Tibial nerve (tissue), 4 donors: Measurements from ENCODE around the gene FSD2.

ENCODE experiments used
- EP300 ChIP-seq, 2 donors: sonication (generic); formaldehyde crosslinking; IDR thresholded peaks; one replicate each; pipeline ENCODE4 v1.6.1; 2017; ENCODE audit warnings: antibody characterized with exemption in 2 of 2, mild to moderate bottlenecking in 1 of 2
- TF ChIP-seq, protein P1 (sequence below), 5 experiments: fragments of 200-600 bp in 3 of 5; fragments of 450-650 bp in 2 of 5; sonication (generic) in 3 of 5; IDR thresholded peaks; one replicate each; pipeline ENCODE4 v1.5.1; 2016 to 2019; ENCODE audit warnings: antibody characterized with exemption in 5 of 5, mild to moderate bottlenecking in 3 of 5, moderate library complexity in 2 of 5

DNA sequence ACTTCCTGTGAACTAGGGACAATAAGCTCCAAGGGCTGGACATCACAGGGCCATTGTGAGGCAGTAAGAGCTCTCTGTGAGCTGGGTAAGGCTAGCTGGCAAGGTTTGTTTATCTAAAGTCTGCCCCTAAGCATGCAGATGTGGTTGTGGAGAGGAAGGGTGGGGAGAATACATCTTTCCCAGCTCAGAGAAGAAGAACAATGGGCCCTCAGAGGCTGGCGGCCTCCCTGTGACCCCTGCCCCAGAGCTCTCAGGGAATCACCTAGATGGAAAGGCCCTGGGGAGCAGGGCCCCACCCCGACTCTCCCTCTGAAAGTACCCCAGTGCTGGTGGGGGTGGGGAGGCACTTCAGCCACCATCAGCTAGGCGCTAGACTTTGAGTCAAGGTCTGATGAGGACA is 91.9 kb downstream of the FSD2 start:
- TF ChIP-seq, protein P1, sequence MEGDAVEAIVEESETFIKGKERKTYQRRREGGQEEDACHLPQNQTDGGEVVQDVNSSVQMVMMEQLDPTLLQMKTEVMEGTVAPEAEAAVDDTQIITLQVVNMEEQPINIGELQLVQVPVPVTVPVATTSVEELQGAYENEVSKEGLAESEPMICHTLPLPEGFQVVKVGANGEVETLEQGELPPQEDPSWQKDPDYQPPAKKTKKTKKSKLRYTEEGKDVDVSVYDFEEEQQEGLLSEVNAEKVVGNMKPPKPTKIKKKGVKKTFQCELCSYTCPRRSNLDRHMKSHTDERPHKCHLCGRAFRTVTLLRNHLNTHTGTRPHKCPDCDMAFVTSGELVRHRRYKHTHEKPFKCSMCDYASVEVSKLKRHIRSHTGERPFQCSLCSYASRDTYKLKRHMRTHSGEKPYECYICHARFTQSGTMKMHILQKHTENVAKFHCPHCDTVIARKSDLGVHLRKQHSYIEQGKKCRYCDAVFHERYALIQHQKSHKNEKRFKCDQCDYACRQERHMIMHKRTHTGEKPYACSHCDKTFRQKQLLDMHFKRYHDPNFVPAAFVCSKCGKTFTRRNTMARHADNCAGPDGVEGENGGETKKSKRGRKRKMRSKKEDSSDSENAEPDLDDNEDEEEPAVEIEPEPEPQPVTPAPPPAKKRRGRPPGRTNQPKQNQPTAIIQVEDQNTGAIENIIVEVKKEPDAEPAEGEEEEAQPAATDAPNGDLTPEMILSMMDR (IDR thresholded peaks at IDR 0.05) = no peak
- no peak for TF ChIP-seq EP300 (IDR thresholded peaks at IDR 0.05)
